Measurements from ENCODE around the gene MYO15B. TPM values are rescaled to one million over a fixed set of nuclear protein-coding genes. Genes with fewer than 3 reads are reported as not detected.

The MYO15B gene
- total and polyA plus RNA-seq, 2 of the 13 experiments (the other 11 are each of a cell fraction or from before 2014, with no cell fraction given), result 2.8 to 8.1 TPM

DNA sequence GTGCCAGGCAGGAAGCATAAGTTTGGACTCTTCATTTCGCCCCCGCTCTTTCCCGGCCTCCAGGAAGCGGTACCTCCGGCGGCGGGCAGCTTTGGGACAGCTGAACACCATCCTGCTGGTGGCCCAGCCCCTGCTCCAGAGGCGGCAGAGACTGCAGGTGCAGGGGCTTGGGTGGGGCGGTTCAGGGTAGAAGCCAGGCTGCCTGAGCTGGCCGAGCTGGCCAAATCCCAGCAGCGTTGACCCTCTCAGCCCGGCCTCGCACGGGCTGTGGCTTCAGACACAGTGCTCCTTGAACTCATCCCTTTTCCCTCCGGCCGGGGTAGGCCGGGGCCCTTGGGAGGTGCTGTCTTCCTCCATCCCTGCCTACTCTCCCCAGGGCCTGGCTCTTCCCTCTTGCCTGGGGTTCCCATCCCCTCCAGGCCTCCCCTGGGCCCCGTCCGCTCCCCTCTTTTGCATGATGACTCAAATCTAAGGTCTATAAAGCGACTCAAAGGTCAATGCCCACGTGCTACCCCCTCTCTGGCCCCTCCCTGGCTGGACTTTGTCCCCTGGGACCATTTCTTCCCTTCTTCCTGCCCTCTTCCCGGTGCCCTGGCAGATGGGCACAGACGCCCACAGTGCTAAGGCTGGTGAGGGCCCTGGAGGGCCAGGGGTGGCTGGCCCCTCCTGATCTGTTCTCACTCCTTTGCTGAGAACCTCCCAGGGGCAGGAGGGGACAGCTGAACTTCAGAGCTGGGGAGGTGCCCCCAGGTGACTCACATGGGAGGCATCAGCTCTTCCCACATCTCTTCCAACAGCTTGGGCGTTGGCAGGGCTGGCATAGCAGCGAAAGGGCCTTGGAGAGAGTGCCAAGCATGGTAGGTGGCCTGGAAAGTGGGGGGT, 22.7 kb downstream of the MYO15B start (continued):
- TF ChIP-seq, protein P1, sequence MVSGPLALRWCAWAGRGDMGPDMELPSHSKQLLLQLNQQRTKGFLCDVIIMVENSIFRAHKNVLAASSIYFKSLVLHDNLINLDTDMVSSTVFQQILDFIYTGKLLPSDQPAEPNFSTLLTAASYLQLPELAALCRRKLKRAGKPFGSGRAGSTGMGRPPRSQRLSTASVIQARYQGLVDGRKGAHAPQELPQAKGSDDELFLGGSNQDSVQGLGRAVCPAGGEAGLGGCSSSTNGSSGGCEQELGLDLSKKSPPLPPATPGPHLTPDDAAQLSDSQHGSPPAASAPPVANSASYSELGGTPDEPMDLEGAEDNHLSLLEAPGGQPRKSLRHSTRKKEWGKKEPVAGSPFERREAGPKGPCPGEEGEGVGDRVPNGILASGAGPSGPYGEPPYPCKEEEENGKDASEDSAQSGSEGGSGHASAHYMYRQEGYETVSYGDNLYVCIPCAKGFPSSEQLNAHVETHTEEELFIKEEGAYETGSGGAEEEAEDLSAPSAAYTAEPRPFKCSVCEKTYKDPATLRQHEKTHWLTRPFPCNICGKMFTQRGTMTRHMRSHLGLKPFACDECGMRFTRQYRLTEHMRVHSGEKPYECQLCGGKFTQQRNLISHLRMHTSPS (CRISPR knock-in tag; IDR thresholded peaks at IDR 0.05; ENCODE audit: low read depth), result peak; percentile 99
- TF ChIP-seq, protein P2, sequence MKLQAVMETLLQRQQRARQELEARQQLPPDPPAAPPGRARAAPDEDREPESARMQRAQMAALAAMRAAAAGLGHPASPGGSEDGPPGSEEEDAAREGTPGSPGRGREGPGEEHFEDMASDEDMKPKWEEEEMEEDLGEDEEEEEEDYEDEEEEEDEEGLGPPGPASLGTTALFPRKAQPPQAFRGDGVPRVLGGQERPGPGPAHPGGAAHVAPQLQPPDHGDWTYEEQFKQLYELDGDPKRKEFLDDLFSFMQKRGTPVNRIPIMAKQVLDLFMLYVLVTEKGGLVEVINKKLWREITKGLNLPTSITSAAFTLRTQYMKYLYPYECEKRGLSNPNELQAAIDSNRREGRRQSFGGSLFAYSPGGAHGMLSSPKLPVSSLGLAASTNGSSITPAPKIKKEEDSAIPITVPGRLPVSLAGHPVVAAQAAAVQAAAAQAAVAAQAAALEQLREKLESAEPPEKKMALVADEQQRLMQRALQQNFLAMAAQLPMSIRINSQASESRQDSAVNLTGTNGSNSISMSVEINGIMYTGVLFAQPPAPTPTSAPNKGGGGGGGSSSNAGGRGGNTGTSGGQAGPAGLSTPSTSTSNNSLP (IDR thresholded peaks at IDR 0.05; ENCODE audit: low read depth, low read length), result peak; percentile 62; the same call in 1 of the 2 replicates
- TF ChIP-seq, protein P3, sequence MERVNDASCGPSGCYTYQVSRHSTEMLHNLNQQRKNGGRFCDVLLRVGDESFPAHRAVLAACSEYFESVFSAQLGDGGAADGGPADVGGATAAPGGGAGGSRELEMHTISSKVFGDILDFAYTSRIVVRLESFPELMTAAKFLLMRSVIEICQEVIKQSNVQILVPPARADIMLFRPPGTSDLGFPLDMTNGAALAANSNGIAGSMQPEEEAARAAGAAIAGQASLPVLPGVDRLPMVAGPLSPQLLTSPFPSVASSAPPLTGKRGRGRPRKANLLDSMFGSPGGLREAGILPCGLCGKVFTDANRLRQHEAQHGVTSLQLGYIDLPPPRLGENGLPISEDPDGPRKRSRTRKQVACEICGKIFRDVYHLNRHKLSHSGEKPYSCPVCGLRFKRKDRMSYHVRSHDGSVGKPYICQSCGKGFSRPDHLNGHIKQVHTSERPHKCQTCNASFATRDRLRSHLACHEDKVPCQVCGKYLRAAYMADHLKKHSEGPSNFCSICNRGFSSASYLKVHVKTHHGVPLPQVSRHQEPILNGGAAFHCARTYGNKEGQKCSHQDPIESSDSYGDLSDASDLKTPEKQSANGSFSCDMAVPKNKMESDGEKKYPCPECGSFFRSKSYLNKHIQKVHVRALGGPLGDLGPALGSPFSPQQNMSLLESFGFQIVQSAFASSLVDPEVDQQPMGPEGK (CRISPR knock-in tag; IDR thresholded peaks at IDR 0.05), result peak; percentile 85
- TF ChIP-seq CHCHD3 (CRISPR knock-in tag; IDR thresholded peaks at IDR 0.05) (no peak), POGZ (CRISPR knock-in tag; IDR thresholded peaks at IDR 0.05) (no peak), ZNF30 (CRISPR knock-in tag; IDR thresholded peaks at IDR 0.05) (no peak), RBFOX2 (IDR thresholded peaks at IDR 0.05; ENCODE audit: low read depth, low read length) (peak; percentile 46; the same call in 1 of the 2 replicates), ZNF224 (CRISPR knock-in tag; IDR thresholded peaks at IDR 0.05) (no peak), TMF1 (CRISPR knock-in tag; IDR thresholded peaks at IDR 0.05; ENCODE audit: low read depth) (no peak), SRF (IDR thresholded peaks at IDR 0.05; ENCODE audit: low read depth, low read length) (no peak), TP53 (CRISPR knock-in tag; conservative IDR thresholded peaks at IDR 0.05) (no peak; the same call in 1 of the 2 replicates), ZNF350 (CRISPR knock-in tag; IDR thresholded peaks at IDR 0.05; ENCODE audit: borderline replicate concordance, low read depth) (peak; percentile 25; the same call in 1 of the 2 replicates), CAMTA2 (CRISPR knock-in tag; IDR thresholded peaks at IDR 0.05; ENCODE audit: borderline replicate concordance) (no peak), ZFP36 (IDR thresholded peaks at IDR 0.05; ENCODE audit: borderline replicate concordance, low read depth, low read length, partially characterized antibody) (no peak), SALL1 (CRISPR knock-in tag; IDR thresholded peaks at IDR 0.05) (peak; percentile 62; the same call in 1 of the 2 replicates), DR1 (CRISPR knock-in tag; IDR thresholded peaks at IDR 0.05) (0 out of 2 replicates have a peak, but pooled peaks have one; percentile 31), FOXP1 (IDR thresholded peaks at IDR 0.05) (no peak), FOXP1 (CRISPR knock-in tag; IDR thresholded peaks at IDR 0.05) (no peak), MYC (CRISPR knock-in tag; IDR thresholded peaks at IDR 0.05; ENCODE audit: borderline replicate concordance) (peak; percentile 57), GATAD2A (CRISPR knock-in tag; IDR thresholded peaks at IDR 0.05) (peak; percentile 90), ZNF883 (CRISPR knock-in tag; IDR thresholded peaks at IDR 0.05; ENCODE audit: not compliant biosample characterization) (peak; percentile 38)
- TF ChIP-seq, protein P4, sequence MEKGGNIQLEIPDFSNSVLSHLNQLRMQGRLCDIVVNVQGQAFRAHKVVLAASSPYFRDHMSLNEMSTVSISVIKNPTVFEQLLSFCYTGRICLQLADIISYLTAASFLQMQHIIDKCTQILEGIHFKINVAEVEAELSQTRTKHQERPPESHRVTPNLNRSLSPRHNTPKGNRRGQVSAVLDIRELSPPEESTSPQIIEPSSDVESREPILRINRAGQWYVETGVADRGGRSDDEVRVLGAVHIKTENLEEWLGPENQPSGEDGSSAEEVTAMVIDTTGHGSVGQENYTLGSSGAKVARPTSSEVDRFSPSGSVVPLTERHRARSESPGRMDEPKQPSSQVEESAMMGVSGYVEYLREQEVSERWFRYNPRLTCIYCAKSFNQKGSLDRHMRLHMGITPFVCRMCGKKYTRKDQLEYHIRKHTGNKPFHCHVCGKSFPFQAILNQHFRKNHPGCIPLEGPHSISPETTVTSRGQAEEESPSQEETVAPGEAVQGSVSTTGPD (CRISPR knock-in tag; IDR thresholded peaks at IDR 0.05), result peak; percentile 59; the same call in 1 of the 2 replicates

Data from HepG2 (cell line).